ENCODE results near the gene ADA. TPM values are rescaled to one million over a fixed set of nuclear protein-coding genes. Genes with fewer than 3 reads are reported as not detected.

ADA gene
- total RNA-seq, 4 donors from 2014 or later, result 7.6 to 14.5 (median 10.4) TPM

- 0% methylated on average over 1 of the region's 1 CpG for WGBS, 2 donors (ENCODE audit: low coverage in 1 of 2)
- Histone ChIP-seq H3K9me3 (no peaks in the 10 kb centered on the region), H3K4me3 (no peak overlapping the region), H3K27ac (peak overlapping the region; percentile 90 to 96 (median 92)), H3K36me3 (no peaks in the 10 kb centered on the region), H3K4me1 (peaks cover 36 to 69% (median 63%) of the 10 kb centered on the region in 3 donors), H3K27me3 (no peaks in the 10 kb centered on the region)
- TF ChIP-seq POLR2AphosphoS5 (IDR thresholded peaks at IDR 0.05) (peak; percentile 75), POLR2A (IDR thresholded peaks at IDR 0.05) (no peak), EP300 (IDR thresholded peaks at IDR 0.05) (no peak), CTCF (IDR thresholded peaks at IDR 0.05) (no peak)
- peak; percentile 85 for ATAC-seq
Observed at GRCh38 chr20:44601801-44602204, 49.7 kb downstream of the ADA start.

- peaks cover 36 to 75% (median 69%) of the 10 kb centered on the region in 3 donors for H3K4me1 ChIP-seq
- no peaks in the 10 kb centered on the region for H3K27me3 ChIP-seq
- TF ChIP-seq POLR2A (IDR thresholded peaks at IDR 0.05), result no peak
- no peak for TF ChIP-seq EP300 (IDR thresholded peaks at IDR 0.05)
- TF ChIP-seq POLR2AphosphoS5 (IDR thresholded peaks at IDR 0.05), result no peak
- no peak for TF ChIP-seq CTCF (IDR thresholded peaks at IDR 0.05)
- no peaks in the 10 kb centered on the region for H3K9me3 ChIP-seq
- peak overlapping the region; percentile 90 to 96 (median 92) for H3K27ac ChIP-seq
- H3K36me3 ChIP-seq, result no peaks in the 10 kb centered on the region
- 5 to 10% methylated on average over 4 to 5 of the region's 7 CpGs for WGBS, 2 donors (ENCODE audit: low coverage in 1 of 2)
- ATAC-seq, result no peak
- H3K4me3 ChIP-seq, result no peak overlapping the region
Observed at GRCh38 chr20:44601236-44601671, 50.2 kb downstream of the ADA start.

GRCh38 chr20:44600758-44601201 lies 50.7 kb downstream of the ADA start:
- peaks cover 36 to 79% (median 70%) of the 10 kb centered on the region in 3 donors for H3K4me1 ChIP-seq
- 24 to 40% methylated on average over 10 to 11 of the region's 11 CpGs for WGBS, 2 donors (ENCODE audit: low coverage in 1 of 2)
- no peak overlapping the region for H3K4me3 ChIP-seq
- peak; percentile 5 for ATAC-seq
- peak overlapping the region; percentile 90 to 96 (median 92) for H3K27ac ChIP-seq
- H3K27me3 ChIP-seq, result no peaks in the 10 kb centered on the region
- no peaks in the 10 kb centered on the region for H3K9me3 ChIP-seq
- TF ChIP-seq POLR2AphosphoS5 (IDR thresholded peaks at IDR 0.05) (peak; percentile 50), EP300 (IDR thresholded peaks at IDR 0.05) (no peak)
- no peaks in the 10 kb centered on the region for H3K36me3 ChIP-seq

- peaks cover 36 to 84% (median 72%) of the 10 kb centered on the region in 3 donors for H3K4me1 ChIP-seq
Observed at GRCh38 chr20:44600301-44600700, 51.2 kb downstream of the ADA start.

GRCh38 chr20:44599715-44600114 lies 51.8 kb downstream of the ADA start:
- WGBS, 2 donors (ENCODE audit: low coverage in 1 of 2), result 83% methylated on average over 1 of the region's 1 CpG; no CpG with 5 or more reads in 1 of the 2 donors
- Histone ChIP-seq H3K27ac (peak overlapping the region; percentile 90 to 96 (median 92)), H3K36me3 (no peaks in the 10 kb centered on the region), H3K4me3 (no peak overlapping the region), H3K27me3 (no peaks in the 10 kb centered on the region), H3K9me3 (no peaks in the 10 kb centered on the region), H3K4me1 (peaks cover 39 to 90% (median 78%) of the 10 kb centered on the region in 3 donors)
- TF ChIP-seq EP300 (IDR thresholded peaks at IDR 0.05), result no peak
- TF ChIP-seq CTCF (IDR thresholded peaks at IDR 0.05), result no peak
- ATAC-seq, result no peak

More at GRCh38 chr20:44600301-44600700, 51.2 kb downstream of the ADA start:
- no peak for ATAC-seq
- TF ChIP-seq CTCF (IDR thresholded peaks at IDR 0.05) (no peak), POLR2AphosphoS5 (IDR thresholded peaks at IDR 0.05) (no peak), POLR2A (IDR thresholded peaks at IDR 0.05) (no peak), EP300 (IDR thresholded peaks at IDR 0.05) (no peak)
- Histone ChIP-seq H3K27ac (peak overlapping the region; percentile 90 to 96 (median 92)), H3K36me3 (no peaks in the 10 kb centered on the region), H3K9me3 (no peaks in the 10 kb centered on the region), H3K4me3 (no peak overlapping the region), H3K27me3 (no peaks in the 10 kb centered on the region)
- 60 to 80% methylated on average over 2 to 4 of the region's 4 CpGs for WGBS, 2 donors (ENCODE audit: low coverage in 1 of 2)
